Sigmoid colon (tissue), 7 donors: ENCODE data around the gene KIF1A. TPM values are rescaled to one million over a fixed set of nuclear protein-coding genes. Genes with fewer than 3 reads are reported as not detected.
A peak's percentile ranks its signal among the peaks of the same experiment; 100 is the strongest.

ENCODE experiments used
- DNase-seq: peaks from one replicate; pipeline ENCODE4 v3.0.0-alpha.2; 2019
- H3K27ac ChIP-seq, 4 donors: fragments of 200-600 bp; sonication (generic); one replicate each; pipeline ENCODE4 v1.5.1; 2016 to 2019; ENCODE audit warnings: mild to moderate bottlenecking in 1 of 4
- H3K27me3 ChIP-seq, 3 donors: fragments of 200-600 bp; sonication (generic); one replicate each; pipeline ENCODE4 v1.5.1; 2019; ENCODE audit warnings: mild to moderate bottlenecking in 1 of 3
- H3K36me3 ChIP-seq, 4 donors: fragments of 200-600 bp; sonication (generic); one replicate each; pipeline ENCODE4 v1.5.1; 2016 to 2019
- H3K4me1 ChIP-seq, 4 donors: fragments of 200-600 bp; sonication (generic); one replicate each; pipeline ENCODE4 v1.5.1; 2017 to 2019
- H3K4me3 ChIP-seq, 4 donors: fragments of 200-600 bp; sonication (generic); one replicate each; pipeline ENCODE4 v1.5.1; 2017 to 2019; ENCODE audit warnings: mild to moderate bottlenecking in 2 of 4, moderate library complexity in 1 of 4
- H3K9me3 ChIP-seq, 4 donors: fragments of 200-600 bp in 3 of 4; sonication (generic) in 3 of 4; one replicate each; pipeline versions ENCODE4 v1.5.1 to v1.6.1; 2013 to 2019
- EP300 ChIP-seq, 4 donors: sonication (generic); formaldehyde crosslinking; IDR thresholded peaks; one replicate each; pipeline ENCODE4 v1.6.1; 2017; ENCODE audit warnings: antibody characterized with exemption in 4 of 4
- POLR2A ChIP-seq, 2 donors: fragments of 450-650 bp; IDR thresholded peaks; one replicate each; pipeline ENCODE4 v1.6.1; 2016; ENCODE audit warnings: antibody characterized with exemption in 2 of 2, mild to moderate bottlenecking in 2 of 2, moderate library complexity in 2 of 2
- POLR2AphosphoS5 ChIP-seq, 4 donors: sonication (generic); formaldehyde crosslinking; IDR thresholded peaks; one replicate each; pipeline ENCODE4 v1.6.1; 2017; ENCODE audit warnings: antibody characterized with exemption in 4 of 4
- WGBS, 2 donors: extraction: QIAGEN DNeasy Blood & Tissue Kit; methylation state at CpG; one replicate each; pipeline ENCODE4 v1.1.7; 2013; 5-methylcytosine and 5-hydroxymethylcytosine counted together
- intact Hi-C: fragments of 100-400 bp; cut with DNase I; formaldehyde crosslinking; loops from one replicate; pipeline ENCODE4 v1.15.1; 2023
- polyA plus RNA-seq, 3 donors: library from polyadenylated mRNA; stranded (reverse); fragments of 200-250 nt; gene quantifications; one replicate each; pipeline ENCODE4 v1.2.3, GENCODE V29; 2013
- total RNA-seq, 4 donors: library from RNA; depleted of rRNA; stranded (reverse); fragments of >200 nt; gene quantifications; one replicate each; pipeline ENCODE4 v1.1.0, GENCODE V29; 2016
- TF ChIP-seq, protein P1 (sequence below), 4 experiments: fragments of 450-650 bp in 3 of 4; fragments of 200-600 bp in 1 of 4; IDR thresholded peaks; one replicate each; pipeline ENCODE4 v1.5.1; 2016 to 2019; ENCODE audit warnings: antibody characterized with exemption in 4 of 4, mild to moderate bottlenecking in 3 of 4, moderate library complexity in 2 of 4
- donor health status: healthy with polysubstance abuse.
- donor health status: Bipolar disorder and iron deficiency.
- donor health status: healthy.

KIF1A gene
- total and polyA plus RNA-seq, 7 donors, result under 0.01 to 9.7 (median 4.4) TPM

DNA sequence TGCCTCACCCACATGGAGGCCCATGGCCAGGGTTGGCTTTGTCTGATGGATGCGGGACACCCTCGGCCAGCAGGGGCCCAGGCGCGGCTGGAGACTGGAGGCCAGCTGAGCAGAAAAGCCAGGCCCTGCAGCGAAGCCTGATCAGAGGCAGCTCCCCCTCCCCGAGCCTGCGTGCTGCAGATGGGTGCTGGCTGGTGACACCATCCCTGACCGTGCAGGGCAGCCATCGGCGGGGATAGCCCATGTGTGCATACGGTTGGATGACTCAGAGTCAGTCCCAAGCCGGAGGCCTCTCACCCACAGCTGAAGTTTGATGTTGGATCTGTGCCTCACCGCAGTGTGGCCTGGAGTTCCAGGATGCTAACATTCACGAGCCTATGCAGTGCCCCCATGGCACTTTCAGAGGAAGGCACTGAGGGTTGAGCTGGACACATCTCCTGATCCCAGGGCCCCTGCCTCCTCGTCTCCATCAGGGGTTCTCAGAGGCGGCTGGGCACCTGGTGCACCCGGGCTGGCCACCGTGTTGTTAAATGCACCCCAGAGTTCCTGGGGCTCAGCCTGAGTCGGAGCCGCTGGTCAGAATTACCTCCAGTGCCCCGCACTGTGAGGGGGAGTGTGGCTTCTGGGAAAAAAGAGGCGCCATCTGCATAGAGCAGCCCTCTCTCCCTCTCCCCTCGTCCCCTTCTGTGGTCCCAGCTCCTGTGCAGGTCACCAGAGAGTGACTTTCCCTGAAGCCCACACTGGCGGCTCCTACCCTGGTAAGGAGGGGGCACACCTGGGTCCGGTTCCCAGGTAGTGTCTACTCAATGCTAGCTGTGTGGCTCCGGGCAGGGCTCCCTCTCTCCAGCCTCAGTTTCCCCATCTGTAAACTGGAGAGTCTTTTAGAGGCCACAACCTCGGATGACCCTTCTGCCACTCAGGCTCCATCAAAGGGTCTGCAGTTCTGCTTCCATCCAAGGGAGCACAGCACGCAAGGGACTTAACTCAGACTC lies 19.4 kb upstream of the KIF1A start:
- no peaks in the 10 kb centered on the region for H3K36me3 ChIP-seq
- no peak for DNase-seq
- intact Hi-C loops, result loop anchor here (10.0 kb wide), 1 partner anchor 275 kb away; the partner anchor contains the start of genes DUSP28 and RNPEPL1
- peaks cover 0 to 7% (median 0%) of the 10 kb centered on the region in 4 donors for H3K4me1 ChIP-seq
- no peaks in the 10 kb centered on the region for H3K9me3 ChIP-seq
- peaks cover 0 to 20% (median 15%) of the 10 kb centered on the region in 3 donors for H3K27me3 ChIP-seq
- TF ChIP-seq POLR2AphosphoS5 (IDR thresholded peaks at IDR 0.05), result no peak
- TF ChIP-seq EP300 (IDR thresholded peaks at IDR 0.05), result no peak
- TF ChIP-seq POLR2A (IDR thresholded peaks at IDR 0.05), result no peak
- TF ChIP-seq, protein P1, sequence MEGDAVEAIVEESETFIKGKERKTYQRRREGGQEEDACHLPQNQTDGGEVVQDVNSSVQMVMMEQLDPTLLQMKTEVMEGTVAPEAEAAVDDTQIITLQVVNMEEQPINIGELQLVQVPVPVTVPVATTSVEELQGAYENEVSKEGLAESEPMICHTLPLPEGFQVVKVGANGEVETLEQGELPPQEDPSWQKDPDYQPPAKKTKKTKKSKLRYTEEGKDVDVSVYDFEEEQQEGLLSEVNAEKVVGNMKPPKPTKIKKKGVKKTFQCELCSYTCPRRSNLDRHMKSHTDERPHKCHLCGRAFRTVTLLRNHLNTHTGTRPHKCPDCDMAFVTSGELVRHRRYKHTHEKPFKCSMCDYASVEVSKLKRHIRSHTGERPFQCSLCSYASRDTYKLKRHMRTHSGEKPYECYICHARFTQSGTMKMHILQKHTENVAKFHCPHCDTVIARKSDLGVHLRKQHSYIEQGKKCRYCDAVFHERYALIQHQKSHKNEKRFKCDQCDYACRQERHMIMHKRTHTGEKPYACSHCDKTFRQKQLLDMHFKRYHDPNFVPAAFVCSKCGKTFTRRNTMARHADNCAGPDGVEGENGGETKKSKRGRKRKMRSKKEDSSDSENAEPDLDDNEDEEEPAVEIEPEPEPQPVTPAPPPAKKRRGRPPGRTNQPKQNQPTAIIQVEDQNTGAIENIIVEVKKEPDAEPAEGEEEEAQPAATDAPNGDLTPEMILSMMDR (IDR thresholded peaks at IDR 0.05), result no peak
- H3K27ac ChIP-seq, result no peak overlapping the region
- H3K4me3 ChIP-seq, result no peak overlapping the region
- 85 to 86% methylated on average over 28 of the region's 28 CpGs for WGBS, 2 donors

DNA sequence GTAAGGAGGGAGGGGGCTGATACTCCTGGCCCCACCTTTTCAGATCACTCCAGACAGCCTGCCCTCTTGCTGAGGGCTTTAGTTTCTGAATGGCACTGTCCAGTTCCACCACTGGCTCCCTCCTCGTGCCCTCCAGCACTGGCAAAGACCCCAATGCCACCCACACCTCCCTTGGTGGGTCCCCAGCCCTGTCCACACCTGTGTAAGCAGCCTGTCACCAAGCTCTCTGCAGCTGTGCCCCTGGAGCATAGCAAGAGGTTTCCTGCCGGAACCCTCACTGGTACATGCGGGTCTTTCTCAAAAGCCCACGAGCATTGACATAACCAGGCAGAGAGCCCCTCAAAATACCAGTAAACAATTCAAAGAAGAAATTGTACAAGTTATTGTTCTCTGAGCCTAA lies 17.6 kb upstream of the KIF1A start:
- H3K27ac ChIP-seq, result no peak overlapping the region
- TF ChIP-seq POLR2AphosphoS5 (IDR thresholded peaks at IDR 0.05) (no peak), POLR2A (IDR thresholded peaks at IDR 0.05) (no peak), EP300 (IDR thresholded peaks at IDR 0.05) (no peak)
- TF ChIP-seq, protein P1 (IDR thresholded peaks at IDR 0.05), result no peak
- H3K4me1 ChIP-seq, result peaks cover 0 to 8% (median under 1%) of the 10 kb centered on the region in 4 donors
- H3K9me3 ChIP-seq, result no peaks in the 10 kb centered on the region
- H3K36me3 ChIP-seq, result no peaks in the 10 kb centered on the region
- no peak for DNase-seq
- H3K4me3 ChIP-seq, result no peak overlapping the region
- H3K27me3 ChIP-seq, result peaks cover 0 to 20% (median 15%) of the 10 kb centered on the region in 3 donors
- intact Hi-C loops, result loop anchor here (10.0 kb wide), 1 partner anchor 273 kb away; the partner anchor contains the start of genes DUSP28 and RNPEPL1
- 60 to 67% methylated on average over 4 of the region's 4 CpGs for WGBS, 2 donors

DNA sequence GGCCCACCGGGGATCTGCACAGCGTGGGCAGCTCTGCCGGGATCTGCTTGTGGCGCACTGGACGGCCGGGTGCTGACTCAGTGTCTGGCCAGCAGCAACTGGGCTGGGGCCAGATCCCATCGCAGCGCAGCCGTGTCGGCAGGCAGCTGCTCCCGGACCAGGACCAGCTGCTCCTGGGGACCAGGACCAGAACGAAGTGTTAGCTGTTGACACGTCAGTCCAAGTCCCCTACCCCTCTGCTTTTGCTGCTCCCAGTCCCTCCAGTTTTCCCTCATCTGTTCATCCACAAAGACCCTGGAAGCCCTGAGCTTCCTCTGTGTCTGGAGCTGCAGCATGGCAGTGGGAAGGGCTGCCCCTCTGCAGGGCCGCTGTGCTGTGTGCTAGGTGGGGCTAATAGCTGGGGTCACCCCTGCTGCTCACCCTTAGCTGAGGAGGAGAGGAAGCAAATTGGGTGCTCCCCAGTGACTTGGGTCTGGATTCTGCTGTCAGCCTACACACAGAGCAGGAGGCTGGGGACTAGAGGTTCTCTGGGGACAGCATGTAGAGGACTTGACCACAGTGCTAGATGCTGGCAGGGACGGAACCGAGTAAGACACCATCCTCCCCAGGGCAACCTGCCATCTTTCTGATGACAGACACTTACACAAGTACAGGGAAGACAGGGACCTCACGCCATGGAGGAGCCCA lies 16.9 kb upstream of the KIF1A start:
- Histone ChIP-seq H3K36me3 (no peaks in the 10 kb centered on the region), H3K4me3 (no peak overlapping the region), H3K27me3 (peaks cover 0 to 15% (median 15%) of the 10 kb centered on the region in 3 donors), H3K9me3 (no peaks in the 10 kb centered on the region), H3K27ac (no peak overlapping the region), H3K4me1 (peaks cover 0 to 13% (median 7%) of the 10 kb centered on the region in 4 donors)
- DNase-seq, result peak; percentile 81
- WGBS, 2 donors, result 73 to 74% methylated on average over 17 of the region's 17 CpGs
- no peak for TF ChIP-seq EP300 (IDR thresholded peaks at IDR 0.05)
- TF ChIP-seq POLR2A (IDR thresholded peaks at IDR 0.05), result no peak
- TF ChIP-seq, protein P1 (IDR thresholded peaks at IDR 0.05), result no peak
- no peak for TF ChIP-seq POLR2AphosphoS5 (IDR thresholded peaks at IDR 0.05)
- intact Hi-C loops, result loop anchor here (10.0 kb wide), 1 partner anchor 272 kb away; the partner anchor contains the start of genes DUSP28 and RNPEPL1

DNA sequence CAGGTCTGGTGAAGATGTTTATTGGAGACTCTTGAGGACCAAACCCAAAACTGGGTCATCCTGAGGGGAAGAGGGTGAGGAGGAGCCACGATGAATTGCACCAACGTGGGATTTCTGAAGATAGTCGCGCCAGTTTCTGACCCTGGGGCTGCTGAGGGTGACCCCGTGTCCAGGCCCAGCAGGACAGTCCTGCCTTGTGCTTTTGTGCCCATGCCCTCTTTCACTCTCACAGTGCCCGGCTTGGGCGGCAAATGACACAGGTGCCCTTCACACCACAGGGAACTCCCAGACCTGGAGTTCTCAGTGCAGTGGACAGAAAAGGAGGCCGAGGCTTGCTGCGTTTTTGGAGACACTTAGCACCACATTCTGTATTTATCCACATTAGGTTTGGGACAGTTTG lies 15.5 kb upstream of the KIF1A start:
- no peaks in the 10 kb centered on the region for H3K36me3 ChIP-seq
- H3K9me3 ChIP-seq, result no peaks in the 10 kb centered on the region
- H3K4me1 ChIP-seq, result peaks cover 0 to 20% (median 13%) of the 10 kb centered on the region in 4 donors
- H3K4me3 ChIP-seq, result no peak overlapping the region
- DNase-seq, result no peak
- intact Hi-C loops, result loop anchor here (10.0 kb wide), 1 partner anchor 271 kb away; the partner anchor contains the start of genes DUSP28 and RNPEPL1
- WGBS, 2 donors, result 60 to 76% methylated on average over 9 of the region's 9 CpGs
- no peak overlapping the region for H3K27ac ChIP-seq
- no peak for TF ChIP-seq EP300 (IDR thresholded peaks at IDR 0.05)
- peaks cover 0 to 4% (median 4%) of the 10 kb centered on the region in 3 donors for H3K27me3 ChIP-seq
